GM12892 (cell line): ENCODE results near the gene SPSB3.
A peak's percentile ranks its signal among the peaks of the same experiment; 100 is the strongest.

Source experiments
- DNase-seq: peaks from one replicate; pipeline ENCODE4 v3.0.0; 2011; ENCODE audit not compliant: insufficient read length
- FAIRE-seq: peaks from 2 replicates; lab custom pipeline; 2011; peaks lifted over from hg19 to GRCh38; lab: Jason Lieb, UNC
- POLR2A ChIP-seq: IDR thresholded peaks from 2 replicates; pipeline ENCODE4 v1.6.1; 2011; ENCODE audit warnings: low read depth, low read length, control low read depth
- POLR2AphosphoS5 ChIP-seq: IDR thresholded peaks from 2 replicates; pipeline ENCODE4 v1.6.1; 2011; ENCODE audit warnings: low read depth, low read length, control low read depth
- TAF1 ChIP-seq: IDR thresholded peaks from 2 replicates; pipeline ENCODE4 v1.6.1; 2011; ENCODE audit warnings: low read depth, mild to moderate bottlenecking, control low read depth, low read length, borderline replicate concordance

Gene SPSB3

DNA sequence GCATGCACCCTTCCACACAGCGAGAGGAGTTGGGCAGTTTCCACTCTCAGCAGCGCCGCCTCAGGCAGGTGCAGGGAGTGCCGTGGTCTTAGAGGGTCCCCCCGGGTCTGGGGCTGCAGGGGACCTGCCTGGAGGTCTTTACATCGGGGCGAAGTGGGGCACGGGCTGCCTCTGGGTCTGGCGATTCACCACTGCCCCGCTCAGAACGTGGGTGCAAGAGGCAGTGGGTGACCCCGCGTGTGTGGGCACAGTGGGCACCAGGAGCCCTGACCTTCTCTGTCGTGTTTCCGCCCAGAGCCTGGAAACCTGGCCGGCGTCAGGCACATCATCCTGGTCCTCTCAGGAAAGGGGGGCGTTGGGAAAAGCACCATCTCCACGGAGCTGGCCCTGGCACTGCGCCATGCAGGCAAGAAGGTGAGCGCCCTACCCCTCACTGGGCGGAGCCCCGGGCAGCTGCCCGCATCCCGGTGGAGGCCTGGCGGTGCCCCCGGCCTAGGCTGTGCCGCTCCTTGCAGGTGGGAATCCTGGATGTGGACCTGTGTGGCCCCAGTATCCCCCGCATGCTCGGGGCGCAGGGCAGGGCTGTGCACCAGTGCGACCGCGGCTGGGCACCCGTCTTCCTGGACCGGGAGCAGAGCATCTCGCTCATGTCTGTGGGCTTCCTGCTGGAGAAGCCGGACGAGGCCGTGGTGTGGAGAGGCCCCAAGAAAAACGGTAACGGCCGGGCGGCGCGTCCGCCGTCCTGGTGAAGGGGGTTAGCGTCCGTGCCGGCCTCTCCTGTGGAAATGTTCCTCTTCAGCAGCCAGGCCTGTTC lies 4.1 kb upstream of the SPSB3 start:
- DNase-seq (no peak), FAIRE-seq (no peak)
- TF ChIP-seq POLR2A = no peak

DNA sequence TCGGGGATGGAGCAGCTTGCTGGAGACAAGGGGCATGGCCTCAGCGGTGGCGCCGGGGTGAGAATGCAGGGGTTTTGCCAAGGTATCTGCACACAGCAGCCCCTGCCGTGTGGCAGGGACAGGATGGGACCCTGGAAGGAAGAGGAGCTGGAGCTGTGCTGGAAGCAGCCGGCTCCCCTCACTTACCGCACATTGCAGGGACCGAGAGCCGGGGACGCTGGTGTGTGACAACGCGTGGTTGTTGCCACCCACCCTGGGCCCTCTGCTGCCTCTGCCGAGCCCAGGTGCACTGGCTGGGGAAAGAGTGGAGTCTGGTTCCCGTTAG lies 3.4 kb upstream of the SPSB3 start:
- DNase-seq = no peak
- FAIRE-seq = no peak
- TF ChIP-seq POLR2A (no peak), POLR2AphosphoS5 (no peak), TAF1 (no peak)

DNA sequence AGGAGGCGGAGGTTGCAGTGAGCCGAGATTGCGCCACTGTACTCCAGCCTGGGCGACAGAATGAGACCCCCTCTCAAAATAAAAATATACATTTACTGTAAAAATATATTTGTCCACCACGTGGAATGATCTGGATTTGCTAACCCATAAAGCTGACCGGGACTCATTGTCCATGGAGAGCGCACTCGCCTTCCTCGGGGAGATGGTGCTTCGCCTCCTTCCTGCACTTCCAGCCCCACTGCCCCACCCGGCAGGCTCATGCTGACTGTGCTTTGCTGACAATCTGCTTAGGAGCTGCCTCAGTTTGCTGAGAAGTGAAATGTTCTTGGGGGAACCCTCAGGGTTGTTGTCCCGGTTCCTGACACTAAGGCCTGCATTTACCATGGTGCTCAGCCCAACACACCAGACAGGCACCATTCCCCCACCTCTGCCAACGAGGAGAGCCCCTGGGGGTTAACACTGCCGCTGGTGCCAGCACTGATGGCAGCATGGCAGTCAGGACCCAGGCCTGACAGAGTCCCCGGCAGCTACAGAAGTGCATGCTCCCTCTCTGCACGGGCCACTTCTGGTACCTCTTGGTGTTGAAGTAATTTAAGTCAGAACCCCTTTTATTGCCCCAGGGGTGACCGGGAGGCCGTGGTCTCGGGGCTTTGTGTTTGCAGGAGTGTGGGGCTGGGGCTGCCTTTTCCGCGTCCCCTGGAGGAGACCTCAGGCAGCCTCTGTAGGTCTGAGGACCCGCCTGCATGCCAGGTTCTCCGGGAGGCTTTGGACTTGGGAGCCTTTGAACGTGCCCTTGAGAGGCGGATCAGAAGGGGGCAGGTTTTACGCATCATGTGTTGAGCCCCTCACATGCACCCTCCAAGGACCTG lies 2.8 kb upstream of the SPSB3 start:
- TF ChIP-seq POLR2AphosphoS5 (no peak), POLR2A (no peak), TAF1 (no peak)
- DNase-seq (no peak), FAIRE-seq (no peak)

DNA sequence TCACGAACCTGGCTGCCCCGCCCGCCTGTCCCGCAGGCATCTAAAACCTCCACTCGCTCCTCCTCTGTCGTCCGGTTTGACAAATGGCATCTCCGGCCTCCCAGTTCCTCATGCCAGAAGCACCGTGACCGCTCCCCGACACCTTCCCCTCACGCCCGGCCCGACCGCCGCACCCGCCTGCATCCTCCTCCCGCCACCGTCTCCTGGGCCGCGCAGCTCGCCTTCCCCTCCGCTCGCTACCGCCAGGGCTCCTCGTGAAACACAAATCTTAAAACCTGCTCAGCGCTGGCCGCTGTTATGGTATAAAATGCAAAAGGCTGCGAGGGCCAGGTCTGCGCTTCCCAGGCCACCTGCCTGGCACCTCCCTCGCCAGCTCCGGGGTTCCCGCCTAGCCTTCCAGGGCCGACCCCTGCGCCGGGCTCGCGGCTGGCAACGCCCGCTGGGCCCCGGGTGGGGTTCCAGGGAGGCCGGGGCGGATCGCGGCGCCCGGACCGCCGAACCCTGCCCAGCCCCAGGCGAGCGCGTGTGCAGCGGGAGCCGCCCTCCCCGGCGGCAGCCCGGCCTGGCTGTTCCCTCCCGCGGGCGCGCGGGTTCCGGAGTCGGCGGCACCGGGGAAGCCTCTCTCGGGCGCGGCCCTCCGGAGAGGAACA lies 488 bp downstream of the SPSB3 start:
- no peak for TF ChIP-seq POLR2AphosphoS5
- TF ChIP-seq POLR2A = no peak; the same call in none of the 2 replicates
- no peak for TF ChIP-seq TAF1
- FAIRE-seq (peak; percentile 40), DNase-seq (no peak)

- TF ChIP-seq POLR2A = no peak
- no peak for TF ChIP-seq TAF1
- TF ChIP-seq POLR2AphosphoS5 = no peak
- FAIRE-seq (no peak), DNase-seq (no peak)
Observed at GRCh38 chr16:1781254-1781653, 1.1 kb downstream of the SPSB3 start.

DNA sequence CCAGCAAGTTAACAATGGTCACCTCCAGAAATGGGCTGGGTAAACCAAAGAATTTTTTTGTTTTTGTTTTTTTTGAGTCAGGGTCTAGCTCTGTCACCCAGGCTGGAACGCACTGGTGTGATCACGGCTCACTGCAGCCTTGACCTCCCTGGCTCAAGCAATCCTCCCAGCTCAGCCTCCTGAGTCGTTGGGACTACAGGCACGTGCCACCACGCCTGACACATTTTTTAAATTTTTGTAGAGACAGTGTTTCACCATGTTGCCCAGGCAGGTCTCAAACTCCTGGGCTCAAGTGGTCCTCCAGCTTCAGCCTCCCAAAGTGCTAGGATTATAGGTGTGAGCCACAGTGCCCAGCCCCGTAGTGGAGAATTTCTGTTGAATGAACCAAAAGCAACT lies 1.7 kb downstream of the SPSB3 start:
- FAIRE-seq = no peak

DNA sequence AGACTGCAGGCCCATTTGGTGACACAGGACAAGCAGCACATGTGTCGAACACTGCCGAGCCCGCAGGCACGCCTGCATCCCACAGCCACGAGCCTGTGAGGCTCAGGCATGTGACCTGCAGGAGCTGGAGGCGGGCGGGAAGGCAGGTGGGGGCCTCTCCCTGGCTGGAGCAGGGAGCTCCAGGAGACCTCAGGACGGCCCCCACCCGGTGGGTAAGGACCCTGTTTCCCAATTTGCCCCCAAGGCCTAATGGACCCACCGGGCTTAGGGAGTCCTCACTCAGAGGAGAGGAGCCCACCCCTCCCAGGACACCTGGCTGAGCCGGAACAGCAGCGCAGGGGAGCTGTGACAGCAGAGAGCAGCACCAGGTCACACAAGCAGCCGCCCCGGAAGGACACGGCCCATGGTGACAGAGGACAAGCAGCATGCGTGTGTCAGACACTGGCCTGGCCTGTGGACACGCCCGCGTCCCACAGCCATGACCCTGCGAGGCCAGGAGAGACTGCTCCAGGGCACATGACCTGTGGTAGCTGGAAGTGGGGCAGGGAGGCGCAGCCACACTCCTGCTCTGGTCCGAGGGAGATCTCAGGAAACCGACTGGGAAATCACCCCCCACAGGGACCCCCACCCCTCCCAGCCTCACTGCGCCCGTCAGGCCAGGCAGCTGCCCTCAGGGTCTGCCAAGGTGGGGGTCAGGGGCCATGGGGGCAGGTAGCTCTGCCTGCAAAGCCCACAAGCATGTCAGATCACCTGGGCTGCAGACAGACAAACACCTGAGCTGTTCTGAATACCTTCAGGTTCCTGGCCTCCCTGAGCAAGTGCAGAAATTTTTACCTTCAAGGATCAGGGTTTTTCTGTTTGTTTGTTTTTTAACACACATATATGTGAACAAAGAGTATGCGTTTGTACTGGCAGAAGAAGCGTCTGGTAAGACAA lies 2.4 kb downstream of the SPSB3 start:
- DNase-seq = no peak
- no peak for FAIRE-seq
- TF ChIP-seq POLR2AphosphoS5 (no peak), POLR2A (peak; percentile 52; the same call in 1 of the 2 replicates), TAF1 (no peak)

More for the DNA sequence above, 1.7 kb downstream of the SPSB3 start:
- DNase-seq = no peak
- TF ChIP-seq POLR2AphosphoS5 = no peak
- TF ChIP-seq TAF1 = no peak
- no peak for TF ChIP-seq POLR2A

DNA sequence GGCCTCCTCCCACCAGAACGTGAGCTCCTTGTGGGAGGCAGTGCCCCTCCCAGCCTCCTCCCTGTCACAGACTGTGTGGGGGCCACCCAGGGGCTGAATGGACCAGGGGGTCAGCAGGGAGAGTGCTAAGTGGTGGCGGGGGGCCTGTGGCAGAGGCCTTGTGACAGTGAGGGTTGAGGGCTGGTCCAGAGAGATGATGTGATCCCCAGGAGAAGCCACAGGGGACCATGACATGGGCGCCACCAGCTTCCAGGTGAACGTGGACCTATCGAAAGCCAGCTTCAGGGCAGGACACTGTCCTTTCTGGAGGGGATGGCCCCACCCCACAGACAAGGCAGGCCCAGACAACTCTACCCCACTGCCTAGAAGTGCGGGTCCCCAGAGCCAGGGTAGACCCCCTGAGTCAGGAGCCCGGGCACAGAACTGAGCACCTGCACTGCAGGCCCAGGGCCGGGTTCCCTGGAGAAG lies 3.1 kb downstream of the SPSB3 start:
- DNase-seq (no peak), FAIRE-seq (no peak)
- TF ChIP-seq POLR2AphosphoS5 (no peak), POLR2A (no peak), TAF1 (no peak)

GRCh38 chr16:1778200-1779179 lies 3.9 kb downstream of the SPSB3 start:
- TF ChIP-seq POLR2A (no peak), POLR2AphosphoS5 (0 out of 2 replicates have a peak, but pooled peaks have one; percentile 17)
- FAIRE-seq (no peak), DNase-seq (no peak)
